Naive thymus-derived CD4-positive, alpha-beta T cell (primary cell): ENCODE measurements around the gene ATG9B. TPM values are rescaled to one million over a fixed set of nuclear protein-coding genes. Genes with fewer than 3 reads are reported as not detected.

Experiments used
- ATAC-seq: fragments of 150-1000 bp; cut with Tn5 transposase; 2 replicates; pipeline ENCODE4 v1.10.0; 2021; ENCODE audit warnings: mild to moderate bottlenecking, moderate library complexity
- CTCF ChIA-PET: fragments of 350-600 bp; sonication (Branson Sonifier 250); formaldehyde crosslinking; loops from one replicate; lab custom pipeline; 2021; ENCODE audit warnings: antibody characterized with exemption; lab: Charles Lee
- POLR2A ChIA-PET: fragments of 350-600 bp; sonication (Branson Sonifier 250); formaldehyde crosslinking; loops from one replicate; lab custom pipeline; 2021; ENCODE audit warnings: antibody characterized with exemption, inconsistent platforms; lab: Charles Lee
- DNase-seq, 9 donors: peaks; one replicate each; pipeline versions ENCODE4 v3.0.0 to v3.0.0-alpha.2; 2020 to 2022; ENCODE audit warnings: mixed read lengths in 1 of 9
- H3K27ac ChIP-seq: one replicate; pipeline ENCODE4 v1.7.0; 2013; ENCODE audit warnings: mild to moderate bottlenecking, low read depth, low read length, moderate library complexity
- H3K27me3 ChIP-seq, 2 donors: one replicate each; pipeline ENCODE4 v1.7.0; 2013; ENCODE audit warnings: low read length in 2 of 2, mild to moderate bottlenecking in 2 of 2, moderate library complexity in 2 of 2; ENCODE audit not compliant: control insufficient read depth in 2 of 2, insufficient read depth in 2 of 2
- H3K36me3 ChIP-seq, 3 experiments: 1 replicate in 2 of 3; 2 replicates in 1 of 3; pipeline ENCODE4 v1.7.0; 2013; ENCODE audit warnings: low read length in 3 of 3, mild to moderate bottlenecking in 3 of 3, moderate library complexity in 1 of 3; ENCODE audit not compliant: insufficient read depth in 3 of 3, control insufficient read depth in 2 of 3
- H3K4me1 ChIP-seq, 2 donors: one replicate each; pipeline ENCODE4 v1.7.0; 2013; ENCODE audit warnings: low read length in 2 of 2, mild to moderate bottlenecking in 2 of 2, moderate library complexity in 1 of 2; ENCODE audit not compliant: control insufficient read depth in 2 of 2, insufficient read depth in 2 of 2
- H3K4me3 ChIP-seq: 2 replicates; pipeline ENCODE4 v1.7.0; 2013; ENCODE audit warnings: mild to moderate bottlenecking, low read length
- H3K9me3 ChIP-seq, 3 experiments: 1 replicate in 2 of 3; 2 replicates in 1 of 3; pipeline ENCODE4 v1.7.0; 2013; ENCODE audit warnings: low read length in 3 of 3; ENCODE audit not compliant: control insufficient read depth in 2 of 3
- H3K27ac Mint-ChIP-seq, 9 donors: one replicate each; pipeline ENCODE4 v1.8.0; 2020 to 2022; ENCODE audit warnings: mixed read lengths in 9 of 9, mild to moderate bottlenecking in 8 of 9, moderate library complexity in 5 of 9, inconsistent platforms in 2 of 9
- H3K27me3 Mint-ChIP-seq, 5 donors: one replicate each; pipeline ENCODE4 v1.8.0; 2021 to 2022; ENCODE audit warnings: mixed read lengths in 5 of 5, mild to moderate bottlenecking in 1 of 5
- H3K36me3 Mint-ChIP-seq, 5 donors: one replicate each; pipeline ENCODE4 v1.8.0; 2020 to 2022; ENCODE audit warnings: mixed read lengths in 5 of 5, mild to moderate bottlenecking in 3 of 5, inconsistent platforms in 1 of 5
- H3K4me1 Mint-ChIP-seq, 7 donors: one replicate each; pipeline ENCODE4 v1.8.0; 2020 to 2022; ENCODE audit warnings: mixed read lengths in 7 of 7, mild to moderate bottlenecking in 3 of 7, inconsistent platforms in 1 of 7
- H3K4me3 Mint-ChIP-seq, 10 donors: one replicate each; pipeline ENCODE4 v1.8.0; 2020 to 2022; ENCODE audit warnings: mild to moderate bottlenecking in 10 of 10, mixed read lengths in 10 of 10, moderate library complexity in 6 of 10, inconsistent platforms in 2 of 10
- H3K9me3 Mint-ChIP-seq, 11 donors: one replicate each; pipeline ENCODE4 v1.8.0; 2020 to 2022; ENCODE audit warnings: mixed read lengths in 11 of 11, mild to moderate bottlenecking in 4 of 11, inconsistent platforms in 1 of 11, moderate library complexity in 1 of 11
- intact Hi-C, 2 donors: fragments of 100-400 bp; cut with micrococcal nuclease; formaldehyde crosslinking; loops; one replicate each; pipeline ENCODE4 v1.15.1; 2023
- polyA plus RNA-seq, 2 donors: library from polyadenylated mRNA; unstranded; fragments of 300-500 nt; fragmentation: Illumina TruSeq; gene quantifications; one replicate each; pipeline ENCODE4 v1.2.3, GENCODE V29; 2021
- total RNA-seq, 6 experiments: library from RNA in 5 of 6; stranded (reverse) in 5 of 6; gene quantifications; 1 replicate in 5 of 6; 2 replicates in 1 of 6; pipeline ENCODE4 v1.2.3 and lab custom pipeline; 2021 to 2026

ATG9B gene
- total and polyA plus RNA-seq, 7 experiments from 2014 or later = 11.3 to 49.4 (median 27.0) TPM

- ATAC-seq (no peak), DNase-seq (no peak)
- intact Hi-C loops = loop anchor here in 1 of 2 donors (10.0 kb wide), 1 partner anchor 325 kb away; the partner anchor contains the start of gene NUB1
- Histone ChIP-seq H3K9me3 (no peaks in the 10 kb centered on the region), H3K36me3 (no peaks in the 10 kb centered on the region), H3K27me3 (no peaks in the 10 kb centered on the region), H3K4me3 (no peak overlapping the region), H3K27ac (no peak overlapping the region), H3K4me1 (peaks cover 12 to 38% of the 10 kb centered on the region in 2 donors)
- Mint-ChIP-seq H3K4me3 (peak overlapping the region in 5 of 10 donors; percentile 21 to 94 (median 58)), H3K27ac (peak overlapping the region in 1 of 9 donors; percentile 54), H3K27me3 (peaks cover 0 to 39% (median 0%) of the 10 kb centered on the region in 5 donors), H3K9me3 (peaks cover 0 to 2% (median 0%) of the 10 kb centered on the region in 11 donors), H3K36me3 (peaks cover 0 to 4% (median 0%) of the 10 kb centered on the region in 5 donors), H3K4me1 (peaks cover 24 to 48% (median 36%) of the 10 kb centered on the region in 7 donors)
- POLR2A ChIA-PET = interaction anchor here (0.7 to 3.6 kb wide), 5 partner anchors 8 to 45 kb away, joined by 3 to 28 read pairs (median 12); partner anchors contain the start of gene ABCB8
- CTCF ChIA-PET = interaction anchor here (1.0 to 5.2 kb wide), 4 partner anchors 9 to 112 kb away, joined by 3 to 52 read pairs (median 8); no protein-coding TSS in a partner anchor
Measured at GRCh38 chr7:151020231-151020630, 4.1 kb downstream of the ATG9B start.

GRCh38 chr7:151019130-151019447 is 5.2 kb downstream of the ATG9B start:
- POLR2A ChIA-PET = interaction anchor here (0.7 to 3.9 kb wide), 19 partner anchors 8 to 323 kb away, joined by 3 to 28 read pairs (median 6); partner anchors contain the start of genes ABCB8, CDK5, FASTK and NOS3
- peak overlapping the region; percentile 41 for H3K4me3 ChIP-seq

GRCh38 chr7:151018421-151019129 is 5.7 kb downstream of the ATG9B start:
- peak overlapping the region; percentile 65 for H3K4me3 ChIP-seq
- H3K9me3 ChIP-seq = no peaks in the 10 kb centered on the region
- DNase-seq (peak in 7 of 9 donors; percentile 41 to 63 (median 61)), ATAC-seq (peak; percentile 45)
- POLR2A ChIA-PET = interaction anchor here (0.7 to 3.9 kb wide), 25 partner anchors 8 to 324 kb away, joined by 3 to 28 read pairs (median 4); partner anchors contain the start of genes ABCB8, CDK5, FASTK and NOS3
- Mint-ChIP-seq H3K9me3 (peaks cover 0 to 4% (median 0%) of the 10 kb centered on the region in 11 donors), H3K4me1 (peaks cover 35 to 65% (median 51%) of the 10 kb centered on the region in 7 donors), H3K27ac (peak overlapping the region; percentile 75 to 100 (median 94)), H3K4me3 (peak overlapping the region; percentile 79 to 94 (median 88)), H3K36me3 (peaks cover 0 to 12% (median 0%) of the 10 kb centered on the region in 5 donors), H3K27me3 (peaks cover 0 to 37% (median 0%) of the 10 kb centered on the region in 5 donors)
- H3K27me3 ChIP-seq = no peaks in the 10 kb centered on the region
- peaks cover 26 to 50% of the 10 kb centered on the region in 2 donors for H3K4me1 ChIP-seq
- no peaks in the 10 kb centered on the region for H3K36me3 ChIP-seq
- peak overlapping the region; percentile 97 for H3K27ac ChIP-seq
- CTCF ChIA-PET = interaction anchor here (0.6 to 5.2 kb wide), 21 partner anchors 10 to 612 kb away, joined by 3 to 52 read pairs (median 4); partner anchors contain the start of gene ABCB8
- intact Hi-C loops = loop anchor here (1.0 kb wide), 6 partner anchors 10 to 120 kb away; partner anchors contain the start of gene ABCB8 (in 2 of the 2)

More at GRCh38 chr7:151019130-151019447, 5.2 kb downstream of the ATG9B start:
- no peaks in the 10 kb centered on the region for H3K36me3 ChIP-seq
- Mint-ChIP-seq H3K4me1 (peaks cover 33 to 60% (median 46%) of the 10 kb centered on the region in 7 donors), H3K27me3 (peaks cover 0 to 37% (median 0%) of the 10 kb centered on the region in 5 donors), H3K27ac (peak overlapping the region; percentile 56 to 99 (median 69)), H3K9me3 (peaks cover 0 to 3% (median 0%) of the 10 kb centered on the region in 11 donors), H3K4me3 (peak overlapping the region; percentile 65 to 94 (median 82)), H3K36me3 (peaks cover 0 to 9% (median 0%) of the 10 kb centered on the region in 5 donors)
- H3K27me3 ChIP-seq = no peaks in the 10 kb centered on the region
- H3K9me3 ChIP-seq = no peaks in the 10 kb centered on the region
- no peak overlapping the region for H3K27ac ChIP-seq
- no peak for DNase-seq
- H3K4me1 ChIP-seq = peaks cover 23 to 48% of the 10 kb centered on the region in 2 donors
- CTCF ChIA-PET = interaction anchor here (0.8 to 5.2 kb wide), 20 partner anchors 9 to 613 kb away, joined by 3 to 52 read pairs (median 5); partner anchors contain the start of gene ABCB8
- intact Hi-C loops = no loop called here
- ATAC-seq = no peak

GRCh38 chr7:151017953-151018420 is 6.3 kb downstream of the ATG9B start:
- Histone ChIP-seq H3K27me3 (no peaks in the 10 kb centered on the region), H3K36me3 (no peaks in the 10 kb centered on the region), H3K27ac (peak overlapping the region; percentile 97), H3K9me3 (no peaks in the 10 kb centered on the region), H3K4me1 (peaks cover 30 to 55% of the 10 kb centered on the region in 2 donors), H3K4me3 (peak overlapping the region; percentile 65)
- Mint-ChIP-seq H3K4me1 (peaks cover 35 to 67% (median 53%) of the 10 kb centered on the region in 7 donors), H3K27me3 (peaks cover 0 to 35% (median 0%) of the 10 kb centered on the region in 5 donors), H3K27ac (peak overlapping the region; percentile 82 to 100 (median 94)), H3K4me3 (peak overlapping the region; percentile 79 to 94 (median 88)), H3K9me3 (peaks cover 0 to 4% (median 0%) of the 10 kb centered on the region in 11 donors), H3K36me3 (peaks cover 0 to 12% (median 0%) of the 10 kb centered on the region in 5 donors)
- CTCF ChIA-PET = interaction anchor here (0.6 to 5.2 kb wide), 22 partner anchors 9 to 1176 kb away, joined by 3 to 52 read pairs (median 4); partner anchors contain the start of gene ABCB8
- ATAC-seq (peak; percentile 68), DNase-seq (peak; percentile 67 to 87 (median 75))
- POLR2A ChIA-PET = interaction anchor here (0.7 to 3.9 kb wide), 18 partner anchors 10 to 215 kb away, joined by 3 to 28 read pairs (median 4); partner anchors contain the start of genes ABCB8 and NOS3
- intact Hi-C loops = loop anchor here (1.0 kb wide), 6 partner anchors 10 to 120 kb away; partner anchors contain the start of gene ABCB8 (in 2 of the 2)

- Mint-ChIP-seq H3K9me3 (peaks cover 0 to 4% (median 0%) of the 10 kb centered on the region in 11 donors), H3K27me3 (peaks cover 0 to 33% (median 0%) of the 10 kb centered on the region in 5 donors), H3K4me3 (peak overlapping the region; percentile 79 to 94 (median 88)), H3K36me3 (peaks cover 0 to 16% (median 0%) of the 10 kb centered on the region in 5 donors), H3K4me1 (peaks cover 37 to 72% (median 58%) of the 10 kb centered on the region in 7 donors), H3K27ac (peak overlapping the region; percentile 82 to 100 (median 94))
- Histone ChIP-seq H3K36me3 (no peaks in the 10 kb centered on the region), H3K9me3 (no peaks in the 10 kb centered on the region), H3K27me3 (no peaks in the 10 kb centered on the region), H3K4me3 (peak overlapping the region; percentile 65), H3K4me1 (peaks cover 36 to 60% of the 10 kb centered on the region in 2 donors), H3K27ac (peak overlapping the region; percentile 97)
- CTCF ChIA-PET = interaction anchor here (0.6 to 5.2 kb wide), 12 partner anchors 9 to 1175 kb away, joined by 3 to 52 read pairs (median 9); no protein-coding TSS in a partner anchor
- intact Hi-C loops = no loop called here
- POLR2A ChIA-PET = interaction anchor here (0.9 to 3.9 kb wide), 14 partner anchors 10 to 215 kb away, joined by 3 to 28 read pairs (median 5); partner anchors contain the start of gene ABCB8
- ATAC-seq = no peak
- no peak for DNase-seq
Measured at GRCh38 chr7:151017370-151017952, 6.8 kb downstream of the ATG9B start.
